ENCODE results near the gene TMEM74B.

- TF ChIP-seq ZNF148 (tag by site-specific recombination; IDR thresholded peaks at IDR 0.05; ENCODE audit: borderline replicate concordance) = no peak
- TF ChIP-seq ZBTB8A (tag by site-specific recombination; IDR thresholded peaks at IDR 0.05) = no peak
- no peak for TF ChIP-seq ZNF398 (tag by site-specific recombination; IDR thresholded peaks at IDR 0.05)
- no peak for TF ChIP-seq CTCF (tag by site-specific recombination; IDR thresholded peaks at IDR 0.05)
- no peak for TF ChIP-seq SALL2 (tag by site-specific recombination; IDR thresholded peaks at IDR 0.05; ENCODE audit: borderline replicate concordance)
- TF ChIP-seq SP3 (tag by site-specific recombination; IDR thresholded peaks at IDR 0.05) = no peak
- no peak for TF ChIP-seq ZFP3 (tag by site-specific recombination; IDR thresholded peaks at IDR 0.05; ENCODE audit: low read depth)
- no peak for TF ChIP-seq PBX3 (CRISPR knock-in tag; IDR thresholded peaks at IDR 0.05)
- TF ChIP-seq ZNF311 (tag by site-specific recombination; IDR thresholded peaks at IDR 0.05; ENCODE audit: borderline replicate concordance) = no peak
- no peak for TF ChIP-seq ZFP37 (tag by site-specific recombination; IDR thresholded peaks at IDR 0.05)
Observed at GRCh38 chr20:1202762-1203504, 18.2 kb upstream of the TMEM74B start, which contains the start of gene C20orf202.
